GM12874 (cell line): Measurements from ENCODE around the gene SHROOM3.

ENCODE experiments used
- TF ChIP-seq, protein P1 (sequence below): IDR thresholded peaks from 2 replicates; pipeline ENCODE4 v1.5.1; 2011; ENCODE audit warnings: low read depth, mild to moderate bottlenecking, control low read depth, low read length, moderate library complexity; ENCODE audit not compliant: insufficient read depth

The SHROOM3 gene

DNA sequence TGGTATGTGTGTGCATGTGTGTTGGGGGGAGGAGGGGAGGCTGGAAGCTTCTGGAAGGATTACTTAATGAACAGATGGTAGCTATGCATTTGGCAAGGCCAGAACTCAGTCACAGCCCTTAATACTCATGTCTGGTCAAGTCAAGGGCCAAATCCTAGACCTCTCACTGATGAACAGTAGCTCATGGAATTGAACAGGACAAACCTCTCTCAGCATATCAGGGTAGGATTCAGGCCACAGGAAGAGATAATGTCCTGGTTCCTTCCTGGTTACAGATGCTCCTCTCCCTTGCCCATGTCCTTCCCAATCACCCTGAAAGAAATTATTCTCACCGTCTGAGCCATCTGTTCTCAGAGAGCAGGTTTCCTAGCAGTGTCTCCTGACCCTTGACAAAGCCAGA lies 297.2 kb downstream of the SHROOM3 start:
- TF ChIP-seq, protein P1, sequence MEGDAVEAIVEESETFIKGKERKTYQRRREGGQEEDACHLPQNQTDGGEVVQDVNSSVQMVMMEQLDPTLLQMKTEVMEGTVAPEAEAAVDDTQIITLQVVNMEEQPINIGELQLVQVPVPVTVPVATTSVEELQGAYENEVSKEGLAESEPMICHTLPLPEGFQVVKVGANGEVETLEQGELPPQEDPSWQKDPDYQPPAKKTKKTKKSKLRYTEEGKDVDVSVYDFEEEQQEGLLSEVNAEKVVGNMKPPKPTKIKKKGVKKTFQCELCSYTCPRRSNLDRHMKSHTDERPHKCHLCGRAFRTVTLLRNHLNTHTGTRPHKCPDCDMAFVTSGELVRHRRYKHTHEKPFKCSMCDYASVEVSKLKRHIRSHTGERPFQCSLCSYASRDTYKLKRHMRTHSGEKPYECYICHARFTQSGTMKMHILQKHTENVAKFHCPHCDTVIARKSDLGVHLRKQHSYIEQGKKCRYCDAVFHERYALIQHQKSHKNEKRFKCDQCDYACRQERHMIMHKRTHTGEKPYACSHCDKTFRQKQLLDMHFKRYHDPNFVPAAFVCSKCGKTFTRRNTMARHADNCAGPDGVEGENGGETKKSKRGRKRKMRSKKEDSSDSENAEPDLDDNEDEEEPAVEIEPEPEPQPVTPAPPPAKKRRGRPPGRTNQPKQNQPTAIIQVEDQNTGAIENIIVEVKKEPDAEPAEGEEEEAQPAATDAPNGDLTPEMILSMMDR, result no peak

DNA sequence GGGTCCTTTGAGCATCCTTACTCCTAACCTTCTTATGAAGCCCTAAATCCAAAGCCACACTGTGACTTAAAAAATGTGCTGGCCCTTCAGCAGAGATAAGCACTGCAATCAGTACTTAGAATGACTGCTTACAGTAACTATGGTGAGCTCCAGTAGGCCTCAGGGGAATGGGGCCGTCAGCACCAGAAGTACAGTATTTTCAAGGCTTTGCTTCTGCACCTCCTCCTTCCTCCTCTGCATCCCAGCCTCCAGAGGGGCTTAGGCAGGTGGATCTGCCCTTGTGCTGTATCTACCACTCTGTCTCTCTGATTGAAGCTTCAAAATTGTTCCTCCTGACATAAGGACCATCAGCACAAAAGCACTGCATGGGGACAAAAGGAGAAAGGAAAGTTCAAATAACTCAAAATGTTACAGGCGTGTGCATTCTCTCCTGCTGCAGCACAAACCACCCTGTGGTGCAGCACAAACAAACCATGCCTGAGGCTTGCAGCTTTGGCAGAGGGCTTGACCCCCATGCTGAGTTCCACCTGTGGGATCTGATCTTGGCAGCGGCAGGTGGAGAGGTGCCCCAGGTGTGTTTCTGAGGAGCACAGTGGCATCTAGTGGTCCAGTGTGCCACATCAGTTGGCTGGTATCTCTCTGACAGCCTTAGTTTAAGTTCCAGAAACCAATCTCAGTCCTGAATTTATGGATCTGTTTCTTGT lies 298.2 kb downstream of the SHROOM3 start:
- TF ChIP-seq, protein P1, result no peak

DNA sequence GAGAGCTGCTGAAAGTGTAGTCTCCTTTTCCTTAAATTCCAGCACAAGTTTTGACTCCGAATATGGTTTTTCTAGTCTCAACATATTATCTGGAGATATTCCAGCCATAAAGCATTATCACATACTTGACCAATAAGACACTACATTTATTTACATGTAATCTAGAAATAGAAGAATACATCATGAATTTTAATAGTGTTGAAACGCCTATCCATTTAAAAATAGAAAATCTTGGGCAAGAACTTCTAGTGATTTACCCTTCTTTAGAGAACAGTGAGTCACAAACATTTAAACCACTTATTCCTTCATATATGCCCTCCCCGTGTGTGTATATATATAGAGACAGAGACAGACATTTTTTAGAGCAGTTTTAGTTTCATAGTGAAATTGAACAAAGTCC lies 301.4 kb downstream of the SHROOM3 start:
- TF ChIP-seq, protein P1, result no peak

GRCh38 chr4:76737180-76737579 lies 302.2 kb downstream of the SHROOM3 start:
- TF ChIP-seq, protein P1, result no peak

DNA sequence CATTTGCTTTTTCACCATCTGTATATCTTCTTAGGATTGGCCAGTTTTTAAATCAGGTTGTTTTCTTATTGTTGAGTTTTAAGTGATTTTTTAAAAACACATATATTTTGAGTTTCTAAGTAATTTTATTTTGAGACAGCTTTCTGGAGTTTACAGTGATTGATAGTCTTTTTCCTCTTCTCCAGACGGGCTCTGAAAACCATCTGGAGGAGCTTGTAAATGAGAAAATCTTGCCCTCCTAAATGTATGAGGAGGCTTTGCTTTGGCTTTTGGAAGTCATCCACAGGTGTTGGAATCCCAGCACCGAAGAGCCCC lies 302.7 kb downstream of the SHROOM3 start:
- TF ChIP-seq, protein P1, result no peak

- TF ChIP-seq, protein P1, result no peak
Measured at GRCh38 chr4:76738086-76738931, 303.3 kb downstream of the SHROOM3 start.

DNA sequence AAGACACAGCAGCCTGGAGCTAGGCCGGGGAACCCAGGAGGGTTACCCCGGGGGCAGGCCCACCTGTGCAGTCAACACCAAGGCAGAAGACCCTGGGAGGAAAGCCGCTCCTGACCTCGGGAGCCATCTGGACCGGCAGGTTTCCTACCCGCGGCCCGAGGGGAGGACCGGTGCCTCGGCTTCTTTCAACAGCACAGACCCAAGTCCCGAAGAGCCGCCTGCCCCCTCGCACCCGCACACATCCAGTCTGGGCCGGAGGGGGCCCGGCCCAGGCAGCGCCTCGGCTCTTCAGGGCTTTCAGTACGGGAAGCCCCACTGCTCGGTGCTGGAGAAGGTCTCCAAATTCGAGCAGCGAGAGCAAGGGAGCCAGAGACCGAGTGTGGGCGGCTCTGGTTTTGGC lies 305.2 kb downstream of the SHROOM3 start:
- TF ChIP-seq, protein P1, result no peak
